ENCODE measurements around the gene CFAP57.

CFAP57 gene

GRCh38 chr1:43279666-43280065 is 107.5 kb downstream of the CFAP57 start:
- no peak for DNase-seq

DNA sequence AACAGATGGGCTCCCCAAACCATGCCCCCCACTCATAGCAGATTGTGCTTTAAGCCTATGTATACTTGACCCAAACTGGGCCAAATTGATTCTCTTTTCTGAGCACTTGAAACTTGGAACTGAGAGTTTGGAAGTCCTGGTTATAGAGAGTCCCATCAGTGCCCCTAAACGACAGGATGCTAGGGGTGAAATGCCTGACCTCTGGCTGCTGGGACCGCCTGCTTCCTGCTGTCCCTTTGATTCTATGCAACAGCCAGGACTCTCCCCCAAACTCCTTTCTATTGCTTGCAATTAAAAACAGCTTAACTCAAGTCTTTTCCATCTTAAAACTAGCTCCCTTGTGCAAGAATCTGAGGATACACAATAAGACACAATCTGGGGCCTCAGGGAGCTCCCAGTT is 108.6 kb downstream of the CFAP57 start:
- no peak for DNase-seq

- DNase-seq = no peak
These were observed 110.4 kb downstream of the CFAP57 start for GRCh38 chr1:43282220-43283195.

DNA sequence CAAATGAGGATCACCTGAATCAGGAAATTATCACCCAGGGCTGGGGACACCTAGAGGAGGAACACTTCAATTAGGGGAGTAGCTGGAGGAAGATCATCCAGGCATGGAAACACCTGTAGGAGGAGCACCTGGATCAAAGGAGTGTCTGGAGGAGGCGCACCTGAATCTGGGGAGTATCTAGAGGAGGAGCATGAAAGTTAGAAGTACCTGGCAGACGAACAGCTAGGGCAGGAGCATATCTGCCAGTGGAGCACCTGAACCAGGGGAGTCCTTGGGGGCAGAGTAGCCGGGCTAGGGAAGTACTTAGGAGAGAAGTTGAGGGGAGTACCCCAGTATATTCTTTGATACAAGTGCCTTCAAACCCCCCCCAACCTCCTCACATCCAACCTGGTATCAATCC is 111.9 kb downstream of the CFAP57 start:
- DNase-seq = no peak

DNA sequence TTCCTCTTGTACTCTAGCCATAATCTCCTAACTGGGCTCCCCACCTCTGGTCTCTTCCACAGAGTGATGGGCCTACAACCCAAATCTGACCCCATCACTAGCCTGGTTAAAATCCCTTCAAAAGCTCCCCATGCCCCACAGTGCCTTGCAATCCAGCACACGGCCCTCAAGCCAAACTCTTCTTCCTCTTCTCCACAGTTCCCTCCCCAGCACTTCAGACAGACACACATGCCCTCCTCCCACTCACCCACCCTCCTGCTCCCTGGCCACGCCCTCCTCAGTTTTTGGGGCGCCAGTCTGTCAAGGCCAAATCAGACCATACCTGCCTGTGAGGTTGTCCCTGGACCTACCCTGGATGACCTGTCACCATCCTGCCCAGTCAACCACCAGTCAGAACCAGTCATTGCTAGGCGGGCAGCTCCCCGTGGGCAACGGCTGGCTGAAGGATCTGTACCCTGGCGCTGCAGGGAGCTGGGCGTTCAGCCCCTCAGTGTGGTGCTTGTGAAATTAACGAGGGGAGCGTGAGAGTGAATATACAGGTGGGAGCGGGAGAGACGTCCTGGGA is 112.5 kb downstream of the CFAP57 start:
- DNase-seq = no peak

DNA sequence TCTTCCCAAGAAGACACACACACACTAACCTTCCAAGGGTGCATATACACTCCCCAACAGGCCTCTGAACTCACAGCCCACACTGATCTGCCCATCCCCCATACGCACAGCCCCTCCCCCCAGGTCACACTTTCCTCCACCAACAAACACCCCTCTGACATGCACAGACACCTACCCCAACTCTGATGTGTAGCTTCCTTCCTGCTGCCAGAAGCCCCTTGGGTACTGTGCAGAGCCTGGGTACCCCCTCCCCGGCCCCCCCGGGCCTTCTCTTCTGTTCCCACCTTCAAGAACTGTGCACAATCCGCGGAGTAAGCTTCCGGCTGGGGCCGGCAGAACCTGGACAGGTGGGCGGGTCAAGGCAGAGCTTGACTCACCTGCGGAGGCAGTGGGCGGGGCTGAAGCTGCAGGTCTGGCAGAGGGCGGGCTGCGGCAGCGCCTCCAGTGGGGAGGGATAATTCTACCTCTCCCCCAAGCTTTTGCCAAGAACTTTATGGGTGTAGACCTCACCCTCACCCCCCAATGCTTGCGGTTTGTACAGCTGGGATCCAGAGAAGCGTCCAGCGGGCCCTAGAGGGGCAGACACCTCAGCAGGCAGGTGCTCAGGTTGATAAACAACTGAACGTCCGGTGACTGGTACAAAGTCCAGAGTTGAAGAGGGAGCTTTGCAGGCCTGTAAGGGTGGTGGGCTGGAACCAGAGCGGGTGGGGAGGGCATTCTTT is 113.3 kb downstream of the CFAP57 start, which contains the start of gene C1orf210:
Gene C1orf210, minus strand, starts transcription at position 313 of the 722 bp plus-strand sequence. CDS start 2,311 bp downstream, outside the sequence.
- DNase-seq = no peak

DNA sequence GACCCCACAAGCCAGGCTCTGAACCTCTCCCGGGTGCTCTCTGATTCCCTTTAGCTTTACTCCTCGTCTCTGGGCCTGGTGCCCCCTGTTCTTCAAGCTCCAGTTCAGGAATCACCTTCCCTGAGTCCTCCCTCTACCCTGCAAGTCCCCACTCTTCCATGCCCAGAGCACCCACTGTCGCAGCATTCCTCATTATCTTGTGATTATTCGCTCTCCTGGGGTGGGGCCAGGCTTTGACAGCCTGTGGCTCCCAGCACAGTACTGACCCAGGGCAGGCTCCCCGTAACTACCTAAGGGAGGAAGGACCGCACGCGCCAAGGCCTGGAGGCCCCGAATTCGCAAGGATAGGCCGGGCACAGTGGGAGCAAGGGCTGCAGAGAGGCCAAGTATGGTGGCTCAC is 114.0 kb downstream of the CFAP57 start:
- no peak for DNase-seq

DNA sequence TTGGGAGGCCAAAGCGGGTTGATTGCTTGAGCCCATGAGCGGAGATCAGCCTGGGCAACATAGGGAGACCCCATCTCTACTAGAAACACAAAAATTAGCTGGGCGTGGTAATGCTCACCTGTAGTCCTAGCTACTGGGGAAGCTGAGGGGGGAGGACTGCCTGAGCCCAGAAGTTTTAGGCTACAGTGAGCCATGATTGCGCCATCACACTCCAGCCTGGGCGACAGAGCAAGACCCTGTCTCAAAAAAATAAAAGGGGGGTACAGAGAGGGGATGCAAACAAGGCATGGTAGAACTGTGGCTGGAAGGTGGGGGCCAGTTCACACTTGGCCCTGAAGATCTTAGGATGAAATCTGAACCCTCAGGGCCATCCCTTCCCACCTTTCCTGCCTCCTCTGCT is 114.4 kb downstream of the CFAP57 start:
- DNase-seq = no peak

DNA sequence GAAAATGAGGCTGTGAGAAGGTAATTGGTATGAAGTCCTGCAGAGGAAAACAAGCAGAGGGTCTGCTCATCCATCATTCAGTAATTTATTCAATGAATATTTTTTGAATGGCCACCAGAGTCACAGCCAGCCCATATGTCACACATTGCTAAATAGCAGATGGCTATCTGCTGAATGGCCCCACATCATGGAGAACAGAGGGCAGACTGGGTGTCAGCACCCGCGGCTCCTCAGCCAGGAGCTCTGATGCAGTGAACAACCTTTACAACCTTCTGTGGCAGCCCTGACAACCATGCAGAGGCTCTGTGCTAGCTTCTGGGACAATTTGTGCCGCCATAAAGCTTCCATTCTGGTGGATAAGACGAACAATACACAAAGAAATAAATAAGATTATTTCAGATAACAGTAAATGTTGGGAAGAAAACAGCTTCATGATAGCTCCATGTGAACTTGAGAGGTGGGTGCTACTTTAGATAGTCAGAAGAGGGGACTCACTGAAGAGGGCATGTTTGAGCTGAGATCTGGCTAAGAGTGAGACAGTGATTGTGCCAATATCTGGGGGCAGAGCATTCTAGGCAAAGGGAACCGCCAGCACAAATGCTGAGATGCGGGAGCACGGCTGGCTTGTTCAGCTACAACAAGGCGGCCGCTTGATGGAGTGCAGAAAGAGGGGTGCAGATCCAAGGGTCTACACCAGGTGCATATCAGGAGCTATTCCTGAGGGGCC is 116.1 kb downstream of the CFAP57 start:
- DNase-seq = no peak

- DNase-seq = no peak
These were observed 116.9 kb downstream of the CFAP57 start for GRCh38 chr1:43288785-43289706.

DNA sequence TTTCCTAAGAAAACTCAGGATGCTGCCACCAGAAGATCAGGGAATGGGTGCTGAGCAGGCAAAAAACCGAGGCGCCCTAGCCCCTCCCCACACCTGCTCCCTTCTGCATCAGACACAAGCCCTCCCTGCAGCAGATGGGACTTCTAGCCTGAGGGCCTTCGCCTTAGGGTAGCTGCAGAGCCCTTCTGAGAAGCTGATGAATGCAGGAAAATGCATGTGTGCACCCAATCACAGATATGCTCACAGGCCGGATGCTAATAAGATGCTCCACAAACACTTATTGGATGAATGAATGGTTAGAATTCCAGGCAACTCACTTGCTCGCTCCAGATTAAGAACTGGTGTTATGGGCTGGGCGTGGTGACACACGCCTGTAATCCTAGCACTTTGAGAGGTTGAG is 120.1 kb downstream of the CFAP57 start:
- DNase-seq = no peak

DNA sequence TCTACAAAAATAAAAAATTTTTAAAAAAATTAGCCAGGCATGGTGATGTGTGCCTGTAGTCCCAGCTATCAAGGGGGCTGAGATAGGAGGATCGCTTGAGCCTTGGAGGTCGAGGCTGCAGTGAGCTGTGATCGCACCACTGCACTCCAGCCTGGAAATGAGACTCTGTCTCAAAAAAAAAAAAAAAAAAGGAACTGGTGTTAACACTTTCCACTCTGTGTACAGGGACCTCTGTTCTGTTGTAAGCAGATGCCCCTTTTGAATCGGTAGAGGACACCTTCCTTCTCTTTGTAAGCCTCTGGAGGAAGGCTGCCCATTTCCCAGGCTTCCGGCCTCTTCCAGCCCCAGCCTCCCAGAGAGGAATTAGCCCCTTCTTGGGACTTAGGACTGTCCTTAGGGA is 120.5 kb downstream of the CFAP57 start:
- no peak for DNase-seq

DNA sequence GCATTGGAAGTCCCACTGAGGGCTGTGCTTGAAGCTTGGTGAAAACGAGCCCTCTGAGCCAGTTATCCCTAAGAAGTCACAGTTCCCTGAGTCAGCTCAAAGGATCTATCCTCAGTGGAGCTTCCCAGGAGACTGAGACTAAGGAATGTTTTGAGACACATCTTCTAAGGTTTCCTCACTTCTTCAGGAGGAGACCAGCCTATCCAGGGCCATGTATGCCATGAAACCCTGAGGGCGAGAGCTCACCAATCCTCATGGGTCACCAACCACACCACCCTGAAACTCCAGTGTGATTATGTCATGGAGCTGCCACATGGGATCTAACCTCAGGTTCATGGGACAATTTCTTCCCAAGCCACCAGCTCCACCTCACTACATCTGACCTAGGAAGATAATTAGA is 121.0 kb downstream of the CFAP57 start:
- DNase-seq = no peak

DNA sequence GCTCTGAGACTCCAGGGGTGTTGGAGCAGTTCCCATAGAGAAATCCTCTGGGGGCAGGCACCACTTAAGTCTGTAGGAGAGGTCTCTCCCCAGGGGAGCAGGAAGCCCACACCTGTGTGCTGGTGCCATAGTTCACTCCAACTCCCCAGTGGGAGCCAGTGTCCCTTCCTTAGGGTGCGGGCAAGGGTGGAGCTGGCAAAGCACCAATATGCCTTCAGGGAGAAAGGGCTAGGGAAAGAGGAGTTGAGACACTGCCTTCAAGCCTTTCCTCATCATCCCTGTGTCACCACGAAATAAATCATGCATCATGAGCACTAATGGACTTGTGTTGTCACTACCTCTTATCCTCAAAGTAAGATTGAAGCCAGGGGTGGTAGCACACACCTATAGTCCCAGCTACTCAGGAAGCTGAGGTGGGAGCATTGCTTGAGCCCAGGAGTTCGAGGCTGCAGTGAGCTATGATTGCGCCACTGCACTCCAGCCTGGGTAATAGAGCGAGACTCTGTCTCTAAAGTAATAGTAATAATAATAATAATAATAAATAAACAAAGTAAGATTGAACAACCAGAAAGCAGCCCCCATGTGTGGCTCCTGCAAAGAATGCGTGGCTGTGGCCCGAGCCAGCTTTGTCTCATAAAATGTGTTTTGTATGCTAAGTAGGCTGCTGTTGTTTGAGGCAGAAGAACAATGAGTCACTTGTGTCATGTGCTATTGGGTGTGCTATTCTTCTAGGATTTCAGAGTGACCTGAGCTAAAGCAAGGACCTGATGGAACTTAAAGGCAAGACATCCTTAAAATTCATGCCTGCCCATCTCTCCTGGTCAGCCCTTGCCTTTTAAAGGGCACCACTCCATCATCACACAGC is 122.0 kb downstream of the CFAP57 start:
- DNase-seq = no peak

GRCh38 chr1:43294761-43295160 is 122.6 kb downstream of the CFAP57 start:
- no peak for DNase-seq

DNA sequence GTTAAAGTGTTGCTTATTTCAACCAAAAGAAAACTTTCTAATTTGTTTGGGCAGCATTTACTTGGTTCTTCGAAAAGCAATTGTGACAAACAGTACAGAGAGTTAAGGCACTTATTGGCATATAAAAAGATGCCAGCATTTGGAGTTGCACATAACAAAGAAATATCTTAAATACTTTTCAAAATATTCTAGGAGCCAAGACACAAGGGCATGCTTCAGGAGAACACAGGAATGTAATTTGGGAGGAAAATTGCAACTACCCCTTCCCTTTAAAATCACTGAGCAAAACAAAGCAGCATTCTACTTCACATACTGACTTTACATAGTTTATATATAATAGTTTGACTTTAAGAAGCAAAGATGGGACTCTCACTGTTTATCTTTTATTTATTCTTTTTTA is 124.1 kb downstream of the CFAP57 start:
- no peak for DNase-seq

DNA sequence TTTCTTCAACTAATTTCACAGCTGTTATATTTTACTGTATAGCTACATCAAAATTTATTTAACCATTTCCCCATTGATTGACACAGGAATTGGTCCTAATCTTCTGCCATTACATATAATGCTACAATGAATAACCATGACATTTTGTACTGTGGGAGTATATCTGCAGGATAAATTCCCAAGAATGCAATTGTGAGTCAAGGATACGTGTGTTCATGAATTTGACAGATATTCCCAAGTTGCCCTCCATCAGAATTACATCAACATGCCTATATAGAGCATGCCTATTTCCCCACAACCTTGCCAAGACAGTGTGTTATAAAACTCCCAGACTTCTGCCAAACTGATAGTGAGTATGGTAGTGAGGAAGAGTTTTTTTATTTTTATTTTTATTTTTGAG is 125.9 kb downstream of the CFAP57 start:
- DNase-seq = no peak

GRCh38 chr1:43299101-43299500 is 127.0 kb downstream of the CFAP57 start:
- no peak for DNase-seq

- no peak for DNase-seq
These were observed 128.4 kb downstream of the CFAP57 start, which contains the start of gene TIE1 for GRCh38 chr1:43300378-43301094. TIE1 (plus strand) TSS chr1:43300982; CDS start chr1:43301072, 90 bp downstream.

GRCh38 chr1:43302201-43302600 is 130.1 kb downstream of the CFAP57 start:
- no peak for DNase-seq

Measured in effector CD8-positive, alpha-beta T cell (primary cell).